Prostate gland (tissue), 2 donors: ENCODE data around the gene SLC13A4. TPM values are rescaled to one million over a fixed set of nuclear protein-coding genes. Genes with fewer than 3 reads are reported as not detected.
A peak's percentile ranks its signal among the peaks of the same experiment; 100 is the strongest.

ENCODE experiments used
- DNase-seq: peaks from one replicate; pipeline ENCODE4 v3.0.0-alpha.2; 2019; ENCODE audit warnings: low spot score
- H3K27ac ChIP-seq, 2 donors: fragments of 200-600 bp; sonication (generic); 2 replicates each; pipeline ENCODE4 v1.5.1; 2017 to 2019
- H3K27me3 ChIP-seq: fragments of 200-600 bp; sonication (generic); replicated peaks from 2 replicates; pipeline ENCODE4 v1.5.1; 2019; ENCODE audit not compliant: insufficient read depth
- H3K36me3 ChIP-seq, 2 donors: fragments of 200-600 bp; sonication (generic); 1 replicate in 1 of 2; 2 replicates in 1 of 2; pipeline versions ENCODE4 v1.5.1 to v1.8.1; 2017 to 2019
- H3K4me1 ChIP-seq: fragments of 200-600 bp; sonication (generic); replicated peaks from 2 replicates; pipeline ENCODE4 v1.5.1; 2019
- H3K4me3 ChIP-seq, 2 donors: fragments of 200-600 bp; sonication (generic); 2 replicates each; pipeline ENCODE4 v1.5.1; 2017 to 2019
- H3K9me3 ChIP-seq: fragments of 200-600 bp; sonication (generic); 2 replicates; pipeline ENCODE4 v1.5.1; 2017
- POLR2A ChIP-seq: fragments of 450-650 bp; IDR thresholded peaks from one replicate; pipeline ENCODE4 v1.6.1; 2016; ENCODE audit warnings: antibody characterized with exemption, mild to moderate bottlenecking
- POLR2AphosphoS5 ChIP-seq: sonication (generic); formaldehyde crosslinking; IDR thresholded peaks from one replicate; pipeline ENCODE4 v1.6.1; 2017; ENCODE audit warnings: antibody characterized with exemption
- WGBS: methylation state at CpG from one replicate; pipeline ENCODE4 v1.1.5; 2018; 5-methylcytosine and 5-hydroxymethylcytosine counted together
- intact Hi-C: fragments of 100-400 bp; cut with DNase I; formaldehyde crosslinking; loops from one replicate; pipeline ENCODE4 v1.14.2; 2022
- total RNA-seq, 2 donors: library from RNA; depleted of rRNA; stranded (reverse); fragments of >200 nt; gene quantifications; one replicate each; pipeline ENCODE4 v1.1.0, GENCODE V29; 2016
- TF ChIP-seq, protein P1 (sequence below), 4 experiments: fragments of 200-600 bp in 2 of 4; fragments of 450-650 bp in 2 of 4; sonication (generic) in 2 of 4; IDR thresholded peaks; 1 replicate in 3 of 4; 2 replicates in 1 of 4; pipeline ENCODE4 v1.5.1; 2016 to 2019; ENCODE audit warnings: antibody characterized with exemption in 4 of 4, mild to moderate bottlenecking in 2 of 4, moderate library complexity in 2 of 4

Gene SLC13A4
- total RNA-seq, 2 donors from 2014 or later = 9.4 TPM; not detected in 1

- Histone ChIP-seq H3K4me1 (no peaks in the 10 kb centered on the region), H3K27ac (no peak overlapping the region), H3K36me3 (no peaks in the 10 kb centered on the region), H3K27me3 (no peaks in the 10 kb centered on the region), H3K9me3 (no peaks in the 10 kb centered on the region), H3K4me3 (no peak overlapping the region)
- 93% methylated on average over 8 of the region's 8 CpGs for WGBS
- intact Hi-C loops = no loop called here
- TF ChIP-seq POLR2A = no peak
- TF ChIP-seq, protein P1, sequence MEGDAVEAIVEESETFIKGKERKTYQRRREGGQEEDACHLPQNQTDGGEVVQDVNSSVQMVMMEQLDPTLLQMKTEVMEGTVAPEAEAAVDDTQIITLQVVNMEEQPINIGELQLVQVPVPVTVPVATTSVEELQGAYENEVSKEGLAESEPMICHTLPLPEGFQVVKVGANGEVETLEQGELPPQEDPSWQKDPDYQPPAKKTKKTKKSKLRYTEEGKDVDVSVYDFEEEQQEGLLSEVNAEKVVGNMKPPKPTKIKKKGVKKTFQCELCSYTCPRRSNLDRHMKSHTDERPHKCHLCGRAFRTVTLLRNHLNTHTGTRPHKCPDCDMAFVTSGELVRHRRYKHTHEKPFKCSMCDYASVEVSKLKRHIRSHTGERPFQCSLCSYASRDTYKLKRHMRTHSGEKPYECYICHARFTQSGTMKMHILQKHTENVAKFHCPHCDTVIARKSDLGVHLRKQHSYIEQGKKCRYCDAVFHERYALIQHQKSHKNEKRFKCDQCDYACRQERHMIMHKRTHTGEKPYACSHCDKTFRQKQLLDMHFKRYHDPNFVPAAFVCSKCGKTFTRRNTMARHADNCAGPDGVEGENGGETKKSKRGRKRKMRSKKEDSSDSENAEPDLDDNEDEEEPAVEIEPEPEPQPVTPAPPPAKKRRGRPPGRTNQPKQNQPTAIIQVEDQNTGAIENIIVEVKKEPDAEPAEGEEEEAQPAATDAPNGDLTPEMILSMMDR (IDR thresholded peaks at IDR 0.05) = no peak
- no peak for TF ChIP-seq POLR2AphosphoS5
- DNase-seq = no peak
Measured at GRCh38 chr7:135753616-135754413, 25.8 kb upstream of the SLC13A4 start.

DNA sequence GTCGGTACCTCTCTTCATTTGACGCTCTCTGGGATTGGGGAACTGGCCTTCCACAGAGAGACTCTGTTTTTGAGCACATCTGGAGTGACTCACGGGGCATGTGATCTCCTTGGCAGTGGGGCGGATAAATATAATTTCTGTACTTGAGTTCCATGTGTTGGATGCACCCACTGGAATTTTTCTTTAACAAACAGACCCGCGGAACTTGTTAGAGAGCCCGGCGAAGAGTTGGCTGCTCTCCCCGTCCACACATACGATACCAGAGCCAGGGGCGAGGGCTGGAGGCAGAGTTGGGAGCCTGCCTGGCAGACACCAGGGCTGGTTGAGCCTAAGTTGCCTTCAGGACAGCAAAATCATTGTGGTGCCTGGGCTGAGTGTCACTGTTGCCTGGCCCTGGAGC lies 20.8 kb upstream of the SLC13A4 start, which contains the start of gene FAM180A:
Gene FAM180A, minus strand, starts transcription at position 44 of the 400 bp plus-strand sequence. CDS start 233 bp downstream, outside the sequence.
- intact Hi-C loops = no loop called here
- no peaks in the 10 kb centered on the region for H3K36me3 ChIP-seq
- no peak within 1 kb of the TSS for H3K4me3 ChIP-seq
- H3K27me3 ChIP-seq = no peaks in the 10 kb centered on the region
- H3K9me3 ChIP-seq = no peaks in the 10 kb centered on the region
- TF ChIP-seq POLR2A = no peak
- TF ChIP-seq, protein P1 (IDR thresholded peaks at IDR 0.05) = no peak
- TF ChIP-seq POLR2AphosphoS5 = peak; percentile 37
- 6% methylated on average over 11 of the region's 11 CpGs for WGBS
- peak within 1 kb of the TSS in 1 of 2 donors; percentile 50 for H3K27ac ChIP-seq
- DNase-seq = peak; percentile 40
- H3K4me1 ChIP-seq = no peaks in the 10 kb centered on the region

GRCh38 chr7:135747366-135747765 lies 19.4 kb upstream of the SLC13A4 start:
- intact Hi-C loops = no loop called here
- Histone ChIP-seq H3K27me3 (no peaks in the 10 kb centered on the region), H3K9me3 (no peaks in the 10 kb centered on the region), H3K27ac (no peak overlapping the region), H3K36me3 (no peaks in the 10 kb centered on the region), H3K4me3 (no peak overlapping the region), H3K4me1 (no peaks in the 10 kb centered on the region)
- DNase-seq = no peak
- TF ChIP-seq POLR2AphosphoS5 (no peak), POLR2A (no peak)
- TF ChIP-seq, protein P1 (IDR thresholded peaks at IDR 0.05) = no peak
- 87% methylated on average over 8 of the region's 8 CpGs for WGBS

GRCh38 chr7:135745703-135746312 lies 17.8 kb upstream of the SLC13A4 start:
- H3K4me3 ChIP-seq = no peak overlapping the region
- DNase-seq = no peak
- no peaks in the 10 kb centered on the region for H3K36me3 ChIP-seq
- 70% methylated on average over 9 of the region's 9 CpGs for WGBS
- intact Hi-C loops = no loop called here
- H3K27me3 ChIP-seq = no peaks in the 10 kb centered on the region
- no peaks in the 10 kb centered on the region for H3K4me1 ChIP-seq
- H3K27ac ChIP-seq = no peak overlapping the region
- no peaks in the 10 kb centered on the region for H3K9me3 ChIP-seq
- TF ChIP-seq, protein P1 (IDR thresholded peaks at IDR 0.05) = no peak
- TF ChIP-seq POLR2AphosphoS5 = no peak
- TF ChIP-seq POLR2A = no peak
